Breast epithelium (tissue), 4 donors: ENCODE results near the gene CD86. TPM values are rescaled to one million over a fixed set of nuclear protein-coding genes. Genes with fewer than 3 reads are reported as not detected.

Experiments
- DNase-seq, 2 donors: peaks; one replicate each; pipeline ENCODE4 v3.0.0-alpha.2; 2019; ENCODE audit warnings: low spot score in 2 of 2
- H3K27ac ChIP-seq, 2 donors: fragments of 200-600 bp; sonication (generic) in 1 of 2; one replicate each; pipeline ENCODE4 v1.5.1; 2016 to 2019; ENCODE audit warnings: mild to moderate bottlenecking in 1 of 2
- H3K27me3 ChIP-seq, 2 donors: fragments of 200-600 bp; sonication (generic) in 1 of 2; one replicate each; pipeline versions ENCODE4 v1.5.1 to v1.6.0; 2017 to 2019; ENCODE audit warnings: control low read depth in 1 of 2, mild to moderate bottlenecking in 1 of 2
- H3K36me3 ChIP-seq: fragments of 200-600 bp; one replicate; pipeline ENCODE4 v1.5.1; 2019
- H3K4me1 ChIP-seq, 2 donors: fragments of 200-600 bp; sonication (generic); one replicate each; pipeline ENCODE4 v1.5.1; 2016 to 2019; ENCODE audit warnings: control low read depth in 1 of 2
- H3K4me3 ChIP-seq, 3 donors: fragments of 200-600 bp; sonication (generic); 1 replicate in 2 of 3; 2 replicates in 1 of 3; pipeline ENCODE4 v1.5.1; 2016 to 2019; ENCODE audit warnings: mild to moderate bottlenecking in 3 of 3, moderate library complexity in 2 of 3
- H3K9me3 ChIP-seq, 2 donors: fragments of 200-600 bp; sonication (generic) in 1 of 2; one replicate each; pipeline ENCODE4 v1.5.1; 2016 to 2019; ENCODE audit warnings: control low read depth in 1 of 2
- CTCF ChIP-seq, 3 donors: fragments of 450-650 bp; IDR thresholded peaks; one replicate each; pipeline ENCODE4 v1.5.1; 2016 to 2017; ENCODE audit warnings: antibody characterized with exemption in 3 of 3, mild to moderate bottlenecking in 3 of 3, moderate library complexity in 3 of 3
- POLR2A ChIP-seq: fragments of 450-650 bp; IDR thresholded peaks from one replicate; pipeline ENCODE4 v1.6.1; 2016; ENCODE audit warnings: antibody characterized with exemption, mild to moderate bottlenecking, moderate library complexity
- POLR2AphosphoS5 ChIP-seq, 3 donors: sonication (generic); formaldehyde crosslinking; IDR thresholded peaks; one replicate each; pipeline ENCODE4 v1.6.1; 2017; ENCODE audit warnings: antibody characterized with exemption in 3 of 3
- intact Hi-C: fragments of 100-400 bp; cut with DNase I; formaldehyde crosslinking; loops from one replicate; pipeline ENCODE4 v1.15.1; 2023; ENCODE audit warnings: low total_unique reads
- total RNA-seq, 3 donors: library from RNA; depleted of rRNA; stranded (reverse); fragments of >200 nt; gene quantifications; one replicate each; pipeline ENCODE4 v1.1.0, GENCODE V29; 2016

CD86 gene
- total RNA-seq, 3 donors from 2014 or later: 7.3 to 12.6 (median 7.5) TPM

GRCh38 chr3:122082357-122082756 lies 27.2 kb downstream of the CD86 start:
- Histone ChIP-seq H3K9me3 (no peaks in the 10 kb centered on the region), H3K27me3 (no peaks in the 10 kb centered on the region), H3K27ac (no peak overlapping the region), H3K36me3 (no peaks in the 10 kb centered on the region), H3K4me3 (no peak overlapping the region), H3K4me1 (no peaks in the 10 kb centered on the region)
- TF ChIP-seq POLR2A (no peak), POLR2AphosphoS5 (IDR thresholded peaks at IDR 0.05) (no peak), CTCF (IDR thresholded peaks at IDR 0.05) (no peak)
- intact Hi-C loops: no loop called here
- no peak for DNase-seq

GRCh38 chr3:122084799-122085198 lies 29.6 kb downstream of the CD86 start:
- DNase-seq: no peak
- intact Hi-C loops: no loop called here
- TF ChIP-seq CTCF (IDR thresholded peaks at IDR 0.05) (no peak), POLR2A (no peak), POLR2AphosphoS5 (IDR thresholded peaks at IDR 0.05) (no peak)
- no peaks in the 10 kb centered on the region for H3K27me3 ChIP-seq
- no peaks in the 10 kb centered on the region for H3K4me1 ChIP-seq
- H3K27ac ChIP-seq: no peak overlapping the region
- H3K36me3 ChIP-seq: no peaks in the 10 kb centered on the region
- no peaks in the 10 kb centered on the region for H3K9me3 ChIP-seq
- no peak overlapping the region for H3K4me3 ChIP-seq

GRCh38 chr3:122085673-122086072 lies 30.5 kb downstream of the CD86 start:
- TF ChIP-seq POLR2A (no peak), CTCF (IDR thresholded peaks at IDR 0.05) (no peak), POLR2AphosphoS5 (IDR thresholded peaks at IDR 0.05) (no peak)
- Histone ChIP-seq H3K4me1 (no peaks in the 10 kb centered on the region), H3K27ac (no peak overlapping the region), H3K4me3 (no peak overlapping the region), H3K9me3 (no peaks in the 10 kb centered on the region), H3K27me3 (no peaks in the 10 kb centered on the region), H3K36me3 (no peaks in the 10 kb centered on the region)
- no peak for DNase-seq
- intact Hi-C loops: no loop called here

GRCh38 chr3:122088531-122088930 lies 33.4 kb downstream of the CD86 start:
- Histone ChIP-seq H3K27me3 (no peaks in the 10 kb centered on the region), H3K4me3 (no peak overlapping the region), H3K27ac (no peak overlapping the region), H3K36me3 (no peaks in the 10 kb centered on the region), H3K9me3 (no peaks in the 10 kb centered on the region), H3K4me1 (no peaks in the 10 kb centered on the region)
- TF ChIP-seq POLR2A: no peak
- TF ChIP-seq POLR2AphosphoS5 (IDR thresholded peaks at IDR 0.05): no peak
- no peak for TF ChIP-seq CTCF (IDR thresholded peaks at IDR 0.05)
- intact Hi-C loops: no loop called here
- DNase-seq: no peak

GRCh38 chr3:122091602-122092295 lies 36.6 kb downstream of the CD86 start:
- H3K27ac ChIP-seq: no peak overlapping the region

More at GRCh38 chr3:122091602-122092295, 36.6 kb downstream of the CD86 start:
- Histone ChIP-seq H3K4me3 (no peak overlapping the region), H3K9me3 (no peaks in the 10 kb centered on the region), H3K27me3 (no peaks in the 10 kb centered on the region), H3K4me1 (no peaks in the 10 kb centered on the region), H3K36me3 (no peaks in the 10 kb centered on the region)
- intact Hi-C loops: no loop called here
- DNase-seq: no peak
- no peak for TF ChIP-seq POLR2AphosphoS5 (IDR thresholded peaks at IDR 0.05)
- TF ChIP-seq CTCF (IDR thresholded peaks at IDR 0.05): no peak
- no peak for TF ChIP-seq POLR2A
